Left renal pelvis (tissue), 4 donors: ENCODE measurements around the gene TRPV6. TPM values are rescaled to one million over a fixed set of nuclear protein-coding genes. Genes with fewer than 3 reads are reported as not detected.
A peak's percentile ranks its signal among the peaks of the same experiment; 100 is the strongest.

ENCODE experiments used
- DNase-seq, 4 donors: peaks; one replicate each; pipeline ENCODE4 v3.0.0-alpha.2; 2013; ENCODE audit warnings: low read depth in 4 of 4, low spot score in 3 of 4
- polyA plus RNA-seq, 4 donors: library from polyadenylated mRNA; unstranded; fragments of 120-200 nt; gene quantifications; one replicate each; pipeline ENCODE4 v1.2.1, GENCODE V29; 2013; ENCODE audit not compliant: insufficient read length in 4 of 4

Gene TRPV6
- 10 to 100 TPM in 2 of 4 donors, 1 to 10 TPM in 1, under 1 TPM in 1; 0.31 to 18.5 (median 11.3) TPM for polyA plus RNA-seq

GRCh38 chr7:142885311-142886230 lies at the start of gene TRPV6:
Gene TRPV6 (minus strand): TSS chr7:142885745.
- DNase-seq = peak in 1 of 4 donors; percentile 19

- no peak for DNase-seq
These were observed 48.5 kb upstream of the TRPV6 start for GRCh38 chr7:142934056-142934455.

GRCh38 chr7:142933624-142934023 lies 48.1 kb upstream of the TRPV6 start, which contains the start of gene TRPV5:
Gene TRPV5 (minus strand): TSS chr7:142933746. CDS start chr7:142933459, 287 bp downstream.
- DNase-seq = no peak

- DNase-seq = no peak
These were observed 47.5 kb upstream of the TRPV6 start for GRCh38 chr7:142933092-142933475.

- DNase-seq = no peak
These were observed 47.0 kb upstream of the TRPV6 start for GRCh38 chr7:142932386-142933091.

GRCh38 chr7:142930126-142930730 lies 44.7 kb upstream of the TRPV6 start:
- no peak for DNase-seq

GRCh38 chr7:142927949-142928348 lies 42.4 kb upstream of the TRPV6 start:
- DNase-seq = no peak

- DNase-seq = no peak
These were observed 41.7 kb upstream of the TRPV6 start for GRCh38 chr7:142927085-142927745.

- no peak for DNase-seq
These were observed 39.9 kb upstream of the TRPV6 start for GRCh38 chr7:142925413-142925812.

GRCh38 chr7:142923391-142923790 lies 37.8 kb upstream of the TRPV6 start:
- DNase-seq = no peak

- DNase-seq = no peak
These were observed 34.1 kb upstream of the TRPV6 start for GRCh38 chr7:142919656-142920055.

GRCh38 chr7:142918901-142919300 lies 33.4 kb upstream of the TRPV6 start:
- DNase-seq = no peak

GRCh38 chr7:142917447-142917846 lies 31.9 kb upstream of the TRPV6 start:
- DNase-seq = no peak

- DNase-seq = peak in 3 of 4 donors; percentile 12 to 36 (median 24)
These were observed 31.0 kb upstream of the TRPV6 start for GRCh38 chr7:142916508-142916907.

- no peak for DNase-seq
These were observed 29.8 kb upstream of the TRPV6 start for GRCh38 chr7:142915315-142915714.

- no peak for DNase-seq
These were observed 28.6 kb upstream of the TRPV6 start for GRCh38 chr7:142914121-142914520.

- DNase-seq = no peak
These were observed 28.0 kb upstream of the TRPV6 start for GRCh38 chr7:142913566-142913965.

- no peak for DNase-seq
These were observed 27.5 kb upstream of the TRPV6 start for GRCh38 chr7:142913051-142913450.

- no peak for DNase-seq
These were observed 24.9 kb upstream of the TRPV6 start for GRCh38 chr7:142910481-142910880.

- no peak for DNase-seq
These were observed 24.5 kb upstream of the TRPV6 start for GRCh38 chr7:142910031-142910433.
